HepG2 (cell line): ENCODE data around the gene EIF4E1B. TPM values are rescaled to one million over a fixed set of nuclear protein-coding genes. Genes with fewer than 3 reads are reported as not detected.

Experiments used
- ATAC-seq: fragments of 200-7000 bp; cut with Tn5 transposase; 3 replicates; pipeline ENCODE4 v1.9.1; 2020; ENCODE audit warnings: mild to moderate bottlenecking, moderate library complexity
- BruUV-seq: library from RNA; stranded (reverse); fragments of 400-500 nt; replicated peaks from 2 replicates; lab custom pipeline; 2021; lab: Mats Ljungman, UMichigan
- CTCF ChIA-PET: fragments of 300-600 bp; formaldehyde crosslinking; extraction: SDS; loops from one replicate; lab custom pipeline; 2021; ENCODE audit warnings: low total read pairs, inconsistent platforms, low intra/inter-chr PET ratio; lab: Yijun Ruan, JAX
- POLR2A ChIA-PET: fragments of 350-600 bp; sonication (Branson Sonifier 250); formaldehyde crosslinking; loops from one replicate; lab custom pipeline; 2020; ENCODE audit warnings: antibody characterized with exemption, inconsistent platforms; lab: Yijun Ruan, JAX
- DNase-seq: peaks from one replicate; pipeline ENCODE4 v3.0.0-alpha.2; 2015; ENCODE audit warnings: low spot score
- FAIRE-seq: peaks from 3 replicates; lab custom pipeline; 2011; peaks lifted over from hg19 to GRCh38; lab: Jason Lieb, UNC
- H2AFZ ChIP-seq: one replicate; pipeline ENCODE4 v1.6.1; 2011; ENCODE audit warnings: low read length, inconsistent platforms
- H3K27ac ChIP-seq: fragments of 300-600 bp; 3 replicates; pipeline ENCODE4 v1.8.0; 2011; ENCODE audit warnings: mixed run types, mild to moderate bottlenecking, mixed read lengths, low read length, inconsistent platforms; ENCODE audit not compliant: insufficient read depth; ENCODE audit errors: extremely low read length
- H3K27me3 ChIP-seq, 2 experiments: fragments of 200-600 bp in 1 of 2; 2 replicates in 1 of 2; 3 replicates in 1 of 2; pipeline versions ENCODE4 v1.6.0 to v1.8.0; 2011; ENCODE audit warnings: low read length in 2 of 2, mild to moderate bottlenecking in 2 of 2, moderate library complexity in 2 of 2, inconsistent platforms in 1 of 2; ENCODE audit not compliant: insufficient read depth in 2 of 2, control insufficient read depth in 1 of 2
- H3K36me3 ChIP-seq, 2 experiments: fragments of 200-600 bp in 1 of 2; replicated peaks in 1 of 2; 2 replicates in 1 of 2; 3 replicates in 1 of 2; pipeline versions ENCODE4 v1.5.1 to v1.8.0; 2011; ENCODE audit warnings: low read length in 2 of 2, inconsistent platforms in 1 of 2; ENCODE audit not compliant: insufficient read depth in 2 of 2, control insufficient read depth in 1 of 2
- H3K4me1 ChIP-seq: 2 replicates; pipeline ENCODE4 v1.5.1; 2012; ENCODE audit warnings: low read length, inconsistent platforms; ENCODE audit not compliant: insufficient read depth
- H3K4me2 ChIP-seq: 2 replicates; pipeline ENCODE4 v1.6.0; 2011; ENCODE audit warnings: low read depth, low read length, inconsistent platforms
- H3K4me3 ChIP-seq, 3 experiments: fragments of 200-600 bp in 1 of 3; sonication (generic), shearing (Covaris generic) in 1 of 3; replicated peaks in 1 of 3; 2 replicates each; pipeline ENCODE4 v1.5.1; 2011 to 2016; ENCODE audit warnings: low read length in 3 of 3, inconsistent platforms in 2 of 3, low read depth in 2 of 3, mild to moderate bottlenecking in 2 of 3, control low read depth in 1 of 3, mixed read lengths in 1 of 3; ENCODE audit not compliant: insufficient read depth in 1 of 3
- H3K79me2 ChIP-seq: one replicate; pipeline ENCODE4 v1.6.1; 2011; ENCODE audit warnings: low read length, inconsistent platforms; ENCODE audit not compliant: insufficient read depth
- H3K9ac ChIP-seq: 2 replicates; pipeline ENCODE4 v1.6.0; 2011; ENCODE audit warnings: mild to moderate bottlenecking, low read depth, low read length, inconsistent platforms; ENCODE audit not compliant: insufficient read depth
- H3K9me3 ChIP-seq: 2 replicates; pipeline ENCODE4 v1.5.1; 2012; ENCODE audit warnings: mild to moderate bottlenecking, low read length
- H4K20me1 ChIP-seq: 2 replicates; pipeline ENCODE4 v1.6.0; 2011; ENCODE audit warnings: inconsistent platforms, mild to moderate bottlenecking, low read length, moderate library complexity; ENCODE audit not compliant: insufficient read depth
- GZF1 ChIP-seq: sonication (generic); formaldehyde crosslinking; IDR thresholded peaks from 2 replicates; pipeline ENCODE4 v1.5.1; 2020; ENCODE audit warnings: mild to moderate bottlenecking, missing genetic modification reagents
- TCF7 ChIP-seq: sonication (generic); IDR thresholded peaks from 2 replicates; pipeline ENCODE4 v1.6.1; 2016; ENCODE audit warnings: antibody characterized with exemption, low read depth
- ZFP37 ChIP-seq: sonication (generic); formaldehyde crosslinking; IDR thresholded peaks from 2 replicates; pipeline ENCODE4 v1.4.0; 2020; ENCODE audit warnings: missing genetic modification reagents, borderline replicate concordance
- ZNF264 ChIP-seq: sonication (generic); formaldehyde crosslinking; IDR thresholded peaks from 2 replicates; pipeline ENCODE4 v1.4.0; 2020; ENCODE audit warnings: missing genetic modification reagents
- ZNF292 ChIP-seq: sonication (generic); formaldehyde crosslinking; IDR thresholded peaks from 2 replicates; pipeline ENCODE4 v1.8.1; 2022; ENCODE audit warnings: mild to moderate bottlenecking, low read depth, missing genetic modification reagents, borderline replicate concordance
- ZNF326 ChIP-seq: sonication (generic); formaldehyde crosslinking; IDR thresholded peaks from 2 replicates; pipeline ENCODE4 v1.4.0; 2020; ENCODE audit warnings: missing genetic modification reagents, borderline replicate concordance
- ZNF431 ChIP-seq: sonication (generic); formaldehyde crosslinking; IDR thresholded peaks from 2 replicates; pipeline ENCODE4 v1.9.0; 2022; ENCODE audit warnings: missing genetic modification reagents, low read depth, mild to moderate bottlenecking, borderline replicate concordance
- ZNF652 ChIP-seq: IDR thresholded peaks from 2 replicates; pipeline ENCODE4 v1.6.1; 2016; ENCODE audit warnings: low read depth, borderline replicate concordance
- ZNF790 ChIP-seq: sonication (generic); formaldehyde crosslinking; IDR thresholded peaks from 2 replicates; pipeline ENCODE4 v1.8.0; 2022; ENCODE audit warnings: missing genetic modification reagents, mild to moderate bottlenecking, borderline replicate concordance
- WGBS: methylation state at CpG from one replicate; pipeline ENCODE4 v1.1.6; 2017; ENCODE audit warnings: low lambda C conversion rate; 5-methylcytosine and 5-hydroxymethylcytosine counted together
- in situ Hi-C: cut with HindIII; loops from 2 replicates; pipeline ENCODE4 v1.10.0; 2017; ENCODE audit warnings: low pct_unique_long_range_greater_than_20kb; ENCODE audit not compliant: extremely low pct_ligation_motif_present
- intact Hi-C: fragments of 100-400 bp; cut with micrococcal nuclease; formaldehyde crosslinking; loops from one replicate; pipeline ENCODE4 v1.10.0; 2022; ENCODE audit not compliant: unreplicated experiment
- polyA plus RNA-seq, 8 experiments: library from polyadenylated mRNA; depleted of rRNA in 3 of 8; stranded (reverse) in 7 of 8; unstranded in 1 of 8; fragments of >200 nt; fragmentation: Illumina TruSeq in 4 of 8; extraction: Trizol in 4 of 8; gene quantifications; 2 replicates each; pipeline versions ENCODE4 v1.2.1 to v1.2.3, GENCODE V29; 2011 to 2016; ENCODE audit warnings: low read depth in 4 of 8, missing spikeins in 1 of 8, mixed read lengths in 1 of 8; ENCODE audit not compliant: insufficient read depth in 1 of 8
- total RNA-seq, 5 experiments: library from RNA; depleted of rRNA; stranded (reverse); fragments of >200 nt; fragmentation: Illumina TruSeq; extraction: Trizol; gene quantifications; 2 replicates each; pipeline ENCODE4 v1.2.3, GENCODE V29; 2016; ENCODE audit warnings: low read depth in 1 of 5
- TF ChIP-seq, protein P1 (sequence below): sonication (generic); formaldehyde crosslinking; conservative IDR thresholded peaks from 2 replicates; pipeline ENCODE4 v1.8.0; 2022; ENCODE audit warnings: low read depth, missing genetic modification reagents
- TF ChIP-seq, protein P2 (sequence below): sonication (generic); formaldehyde crosslinking; IDR thresholded peaks from 2 replicates; pipeline ENCODE4 v1.4.0; 2020; ENCODE audit warnings: low read depth, mild to moderate bottlenecking, missing genetic modification reagents
- TF ChIP-seq, protein P3 (sequence below): sonication (generic); formaldehyde crosslinking; IDR thresholded peaks from 2 replicates; pipeline ENCODE4 v1.8.0; 2022; ENCODE audit warnings: missing genetic modification reagents, mild to moderate bottlenecking, inconsistent platforms, borderline replicate concordance

EIF4E1B gene
- total and polyA plus RNA-seq, 2 of the 13 experiments (the other 11 are each of a cell fraction or from before 2014, with no cell fraction given), result not detected

DNA sequence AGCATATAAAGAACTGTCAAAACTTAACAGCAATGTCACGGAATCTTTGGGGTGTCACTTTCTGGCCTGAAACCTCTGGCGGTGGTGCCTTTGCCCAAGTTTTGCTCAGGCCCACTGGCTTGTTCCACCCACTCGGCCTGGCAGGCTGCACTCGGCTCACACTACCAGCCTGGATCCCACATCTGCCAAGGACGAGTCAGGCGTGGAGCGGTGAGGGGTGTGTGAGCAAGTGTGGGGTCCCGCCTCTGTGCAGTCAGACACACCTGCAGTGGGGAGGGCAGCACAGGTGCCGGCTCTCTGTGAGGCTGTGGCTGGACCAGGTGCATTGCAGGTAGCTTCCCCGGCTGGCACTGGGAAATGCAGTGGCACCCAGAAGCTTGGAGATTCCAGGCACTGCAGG, 56.8 kb downstream of the EIF4E1B start:
- H4K20me1 ChIP-seq, result no peaks in the 10 kb centered on the region
- WGBS, result 47% methylated on average over 4 of the region's 10 CpGs
- DNase-seq, result no peak
- H3K4me1 ChIP-seq, result no peaks in the 10 kb centered on the region
- no peak overlapping the region for H3K9ac ChIP-seq
- no TSS peak for BruUV-seq
- no peak overlapping the region for H2AFZ ChIP-seq
- in situ Hi-C loops, result no loop called here
- H3K79me2 ChIP-seq, result no peaks in the 10 kb centered on the region
- no peaks in the 10 kb centered on the region for H3K36me3 ChIP-seq
- H3K27ac ChIP-seq, result no peak overlapping the region
- H3K4me2 ChIP-seq, result no peak overlapping the region
- H3K9me3 ChIP-seq, result no peaks in the 10 kb centered on the region
- CTCF ChIA-PET, result no interaction called here
- H3K4me3 ChIP-seq, result no peak overlapping the region
- no peak for TF ChIP-seq ZNF431 (CRISPR knock-in tag)
- TF ChIP-seq, protein P1, sequence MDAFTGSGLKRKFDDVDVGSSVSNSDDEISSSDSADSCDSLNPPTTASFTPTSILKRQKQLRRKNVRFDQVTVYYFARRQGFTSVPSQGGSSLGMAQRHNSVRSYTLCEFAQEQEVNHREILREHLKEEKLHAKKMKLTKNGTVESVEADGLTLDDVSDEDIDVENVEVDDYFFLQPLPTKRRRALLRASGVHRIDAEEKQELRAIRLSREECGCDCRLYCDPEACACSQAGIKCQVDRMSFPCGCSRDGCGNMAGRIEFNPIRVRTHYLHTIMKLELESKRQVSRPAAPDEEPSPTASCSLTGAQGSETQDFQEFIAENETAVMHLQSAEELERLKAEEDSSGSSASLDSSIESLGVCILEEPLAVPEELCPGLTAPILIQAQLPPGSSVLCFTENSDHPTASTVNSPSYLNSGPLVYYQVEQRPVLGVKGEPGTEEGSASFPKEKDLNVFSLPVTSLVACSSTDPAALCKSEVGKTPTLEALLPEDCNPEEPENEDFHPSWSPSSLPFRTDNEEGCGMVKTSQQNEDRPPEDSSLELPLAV, result no peak
- no peak for TF ChIP-seq GZF1 (CRISPR knock-in tag)
- TF ChIP-seq TCF7, result no peak
- TF ChIP-seq ZFP37, result no peak
- TF ChIP-seq, protein P2, sequence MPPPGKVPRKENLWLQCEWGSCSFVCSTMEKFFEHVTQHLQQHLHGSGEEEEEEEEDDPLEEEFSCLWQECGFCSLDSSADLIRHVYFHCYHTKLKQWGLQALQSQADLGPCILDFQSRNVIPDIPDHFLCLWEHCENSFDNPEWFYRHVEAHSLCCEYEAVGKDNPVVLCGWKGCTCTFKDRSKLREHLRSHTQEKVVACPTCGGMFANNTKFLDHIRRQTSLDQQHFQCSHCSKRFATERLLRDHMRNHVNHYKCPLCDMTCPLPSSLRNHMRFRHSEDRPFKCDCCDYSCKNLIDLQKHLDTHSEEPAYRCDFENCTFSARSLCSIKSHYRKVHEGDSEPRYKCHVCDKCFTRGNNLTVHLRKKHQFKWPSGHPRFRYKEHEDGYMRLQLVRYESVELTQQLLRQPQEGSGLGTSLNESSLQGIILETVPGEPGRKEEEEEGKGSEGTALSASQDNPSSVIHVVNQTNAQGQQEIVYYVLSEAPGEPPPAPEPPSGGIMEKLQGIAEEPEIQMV, result no peak
- no peak for TF ChIP-seq ZNF292 (CRISPR knock-in tag)
- TF ChIP-seq ZNF326 (CRISPR knock-in tag), result no peak
- TF ChIP-seq ZNF652 (CRISPR knock-in tag), result no peak
- no peak for TF ChIP-seq ZNF264 (CRISPR knock-in tag)
- TF ChIP-seq, protein P3, sequence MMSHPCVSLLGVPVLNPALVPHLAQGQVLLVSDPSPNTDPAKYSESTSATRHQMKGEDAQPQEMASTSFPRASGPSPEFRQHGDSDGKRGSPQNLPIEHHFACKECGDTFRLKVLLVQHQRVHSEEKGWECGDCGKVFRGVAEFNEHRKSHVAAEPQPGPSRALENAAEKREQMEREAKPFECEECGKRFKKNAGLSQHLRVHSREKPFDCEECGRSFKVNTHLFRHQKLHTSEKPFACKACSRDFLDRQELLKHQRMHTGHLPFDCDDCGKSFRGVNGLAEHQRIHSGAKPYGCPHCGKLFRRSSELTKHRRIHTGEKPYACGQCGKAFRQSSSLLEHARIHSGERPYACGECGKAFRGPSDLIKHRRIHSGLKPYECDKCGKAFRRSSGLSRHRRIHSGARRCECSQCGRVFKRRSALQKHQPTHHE (CRISPR knock-in tag), result no peak
- TF ChIP-seq ZNF790, result no peak
- TF ChIP-seq, all 625 proteins: peak for 0
- ATAC-seq (no peak), FAIRE-seq (no peak)
- intact Hi-C loops, result no loop called here
- peaks cover 4 to 32% of the 10 kb centered on the region in 2 experiments; a peak in 4 of 5 replicates for H3K27me3 ChIP-seq
- POLR2A ChIA-PET, result no interaction called here
